HUES6 (cell line): Measurements from ENCODE around the gene BANP.
"Not testable (repeated sequence)": the region's sequence is repeated elsewhere in the genome, so short reads cannot be mapped to it uniquely, and the experiment has no call there.

Source experiments
- H3K27ac ChIP-seq: 2 replicates; pipeline ENCODE4 v1.7.0; 2013; ENCODE audit warnings: low read depth, mild to moderate bottlenecking, low read length, inconsistent platforms
- H3K27me3 ChIP-seq: 2 replicates; pipeline ENCODE4 v1.6.1; 2013; ENCODE audit warnings: low read length; ENCODE audit not compliant: control insufficient read depth, insufficient read depth
- H3K36me3 ChIP-seq: 2 replicates; pipeline ENCODE4 v1.6.1; 2013; ENCODE audit warnings: low read length; ENCODE audit not compliant: control insufficient read depth, insufficient read depth
- H3K4me1 ChIP-seq: 2 replicates; pipeline ENCODE4 v1.6.1; 2013; ENCODE audit warnings: low read length; ENCODE audit not compliant: control insufficient read depth, insufficient read depth
- H3K4me3 ChIP-seq: 2 replicates; pipeline ENCODE4 v1.5.1; 2013; ENCODE audit warnings: low read depth, low read length
- H3K9ac ChIP-seq: one replicate; pipeline ENCODE4 v1.6.1; 2013; ENCODE audit warnings: mild to moderate bottlenecking, low read length
- H3K9me3 ChIP-seq: 2 replicates; pipeline ENCODE4 v1.6.1; 2013; ENCODE audit warnings: low read depth, low read length; ENCODE audit not compliant: control insufficient read depth, insufficient read depth

The BANP gene

GRCh38 chr16:88025828-88026555 is 74.8 kb downstream of the BANP start:
- H3K4me1 ChIP-seq, result peaks cover 13% of the 10 kb centered on the region
- H3K27me3 ChIP-seq, H3K36me3 ChIP-seq, H3K4me3 ChIP-seq, H3K27ac ChIP-seq, H3K9ac ChIP-seq, H3K9me3 ChIP-seq: not testable (repeated sequence)

GRCh38 chr16:88026964-88027938 is 76.0 kb downstream of the BANP start:
- H3K4me3 ChIP-seq, result no peak overlapping the region
- H3K4me1 ChIP-seq, result peaks cover 13% of the 10 kb centered on the region
- H3K9ac ChIP-seq, result no peak overlapping the region
- H3K36me3 ChIP-seq, result peaks cover 3% of the 10 kb centered on the region
- H3K27me3 ChIP-seq, result no peaks in the 10 kb centered on the region
- H3K9me3 ChIP-seq, result no peaks in the 10 kb centered on the region
- no peak overlapping the region for H3K27ac ChIP-seq

GRCh38 chr16:88028177-88028930 is 77.1 kb downstream of the BANP start:
- not testable (repeated sequence) for H3K27ac ChIP-seq, H3K4me3 ChIP-seq

DNA sequence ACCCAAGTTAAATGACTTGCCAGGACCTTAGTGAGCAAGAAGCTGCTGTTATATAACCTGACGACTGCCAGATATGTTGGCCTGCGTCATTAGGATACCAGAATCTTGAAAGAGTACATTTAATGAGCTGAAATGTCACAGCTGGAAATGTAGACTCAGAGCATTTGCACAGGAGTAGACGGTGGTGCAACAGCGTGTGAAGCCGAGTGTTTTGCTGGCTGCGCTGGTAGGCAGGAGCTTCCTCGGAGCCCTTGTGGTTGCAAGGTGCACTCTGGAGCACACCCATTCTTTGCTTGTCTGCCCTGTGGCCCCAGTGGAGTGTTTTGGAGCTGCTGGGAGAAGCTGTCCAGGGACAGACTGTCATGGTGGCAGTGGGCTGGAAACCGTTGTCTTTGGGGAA is 79.3 kb downstream of the BANP start:
- no peak overlapping the region for H3K9ac ChIP-seq
- H3K4me1 ChIP-seq, result peaks cover 13% of the 10 kb centered on the region
- no peaks in the 10 kb centered on the region for H3K9me3 ChIP-seq
- no peak overlapping the region for H3K4me3 ChIP-seq
- H3K27me3 ChIP-seq, result no peaks in the 10 kb centered on the region
- no peak overlapping the region for H3K27ac ChIP-seq
- H3K36me3 ChIP-seq, result peaks cover 7% of the 10 kb centered on the region

More at GRCh38 chr16:88028177-88028930, 77.1 kb downstream of the BANP start:
- H3K27me3 ChIP-seq, H3K36me3 ChIP-seq, H3K9me3 ChIP-seq, H3K9ac ChIP-seq: not testable (repeated sequence)
- peaks cover 13% of the 10 kb centered on the region for H3K4me1 ChIP-seq

GRCh38 chr16:88030961-88031360 is 79.7 kb downstream of the BANP start:
- H3K27ac ChIP-seq, H3K4me3 ChIP-seq, H3K9me3 ChIP-seq, H3K27me3 ChIP-seq, H3K9ac ChIP-seq: not testable (repeated sequence)
- H3K36me3 ChIP-seq, result peaks cover 12% of the 10 kb centered on the region
- H3K4me1 ChIP-seq, result peaks cover 13% of the 10 kb centered on the region

GRCh38 chr16:88033003-88033740 is 81.9 kb downstream of the BANP start:
- not testable (repeated sequence) for H3K9me3 ChIP-seq, H3K27ac ChIP-seq, H3K4me3 ChIP-seq, H3K27me3 ChIP-seq, H3K4me1 ChIP-seq, H3K9ac ChIP-seq
- peaks cover 14% of the 10 kb centered on the region for H3K36me3 ChIP-seq

DNA sequence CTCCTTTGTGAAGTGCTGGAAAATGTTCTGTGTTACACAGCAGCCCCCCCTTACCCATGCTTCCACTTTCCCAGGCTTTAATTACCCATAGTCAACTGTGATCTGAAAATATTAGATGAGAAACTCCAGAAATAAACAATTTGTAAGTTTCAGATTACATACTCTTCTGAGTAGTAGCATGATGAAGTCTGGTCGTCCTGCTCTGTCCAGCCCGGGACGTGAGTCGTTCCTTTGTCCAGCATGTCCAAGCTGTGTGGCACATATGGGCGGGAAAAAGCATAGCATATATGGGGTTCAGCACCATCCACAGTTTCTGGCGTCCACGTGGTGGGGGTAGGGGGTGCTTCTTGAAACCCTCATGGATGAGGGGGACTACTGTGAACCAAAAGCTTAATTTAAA is 83.5 kb downstream of the BANP start:
- Histone ChIP-seq H3K9ac (no peak overlapping the region), H3K4me3 (no peak overlapping the region), H3K27me3 (no peaks in the 10 kb centered on the region), H3K27ac (no peak overlapping the region), H3K9me3 (no peaks in the 10 kb centered on the region), H3K36me3 (peaks cover 20% of the 10 kb centered on the region), H3K4me1 (no peaks in the 10 kb centered on the region)

- H3K4me3 ChIP-seq, result no peak overlapping the region
- H3K9me3 ChIP-seq, result no peaks in the 10 kb centered on the region
- H3K4me1 ChIP-seq, result no peaks in the 10 kb centered on the region
- H3K36me3 ChIP-seq, result peaks cover 20% of the 10 kb centered on the region
- no peak overlapping the region for H3K9ac ChIP-seq
- no peaks in the 10 kb centered on the region for H3K27me3 ChIP-seq
- no peak overlapping the region for H3K27ac ChIP-seq
Measured at GRCh38 chr16:88035292-88035691, 84.1 kb downstream of the BANP start.

GRCh38 chr16:88035884-88036639 is 84.8 kb downstream of the BANP start:
- not testable (repeated sequence) for H3K9ac ChIP-seq, H3K4me3 ChIP-seq

DNA sequence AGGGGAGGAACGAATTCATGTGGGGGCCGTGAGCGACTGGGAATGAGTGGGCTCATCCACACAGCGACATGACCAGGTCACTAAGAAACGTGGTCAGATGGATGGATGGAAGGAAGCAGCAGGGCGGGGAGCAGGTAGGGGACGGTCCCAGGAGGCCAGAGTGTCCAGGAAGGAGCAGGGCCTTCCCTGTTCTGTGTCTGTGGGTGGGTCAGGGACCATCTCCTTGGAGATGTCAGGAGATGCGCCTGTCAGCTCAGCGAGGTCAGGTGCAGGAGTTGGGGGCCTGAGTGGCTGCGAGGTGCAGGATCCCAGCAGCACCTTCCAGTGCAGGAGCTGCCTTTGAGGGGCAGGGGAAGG is 85.4 kb downstream of the BANP start:
- not testable (repeated sequence) for H3K4me3 ChIP-seq, H3K27ac ChIP-seq, H3K4me1 ChIP-seq, H3K9ac ChIP-seq, H3K27me3 ChIP-seq, H3K9me3 ChIP-seq
- peaks cover 20% of the 10 kb centered on the region for H3K36me3 ChIP-seq

More at GRCh38 chr16:88035884-88036639, 84.8 kb downstream of the BANP start:
- not testable (repeated sequence) for H3K4me1 ChIP-seq, H3K9me3 ChIP-seq, H3K27ac ChIP-seq, H3K27me3 ChIP-seq
- H3K36me3 ChIP-seq, result peaks cover 20% of the 10 kb centered on the region
